ENCODE measurements around the gene TSPAN4. TPM values are rescaled to one million over a fixed set of nuclear protein-coding genes. Genes with fewer than 3 reads are reported as not detected.

Gene TSPAN4
- total and polyA plus RNA-seq, 2 of the 13 experiments (the other 11 are each of a cell fraction or from before 2014, with no cell fraction given): 31.7 to 68.3 TPM

DNA sequence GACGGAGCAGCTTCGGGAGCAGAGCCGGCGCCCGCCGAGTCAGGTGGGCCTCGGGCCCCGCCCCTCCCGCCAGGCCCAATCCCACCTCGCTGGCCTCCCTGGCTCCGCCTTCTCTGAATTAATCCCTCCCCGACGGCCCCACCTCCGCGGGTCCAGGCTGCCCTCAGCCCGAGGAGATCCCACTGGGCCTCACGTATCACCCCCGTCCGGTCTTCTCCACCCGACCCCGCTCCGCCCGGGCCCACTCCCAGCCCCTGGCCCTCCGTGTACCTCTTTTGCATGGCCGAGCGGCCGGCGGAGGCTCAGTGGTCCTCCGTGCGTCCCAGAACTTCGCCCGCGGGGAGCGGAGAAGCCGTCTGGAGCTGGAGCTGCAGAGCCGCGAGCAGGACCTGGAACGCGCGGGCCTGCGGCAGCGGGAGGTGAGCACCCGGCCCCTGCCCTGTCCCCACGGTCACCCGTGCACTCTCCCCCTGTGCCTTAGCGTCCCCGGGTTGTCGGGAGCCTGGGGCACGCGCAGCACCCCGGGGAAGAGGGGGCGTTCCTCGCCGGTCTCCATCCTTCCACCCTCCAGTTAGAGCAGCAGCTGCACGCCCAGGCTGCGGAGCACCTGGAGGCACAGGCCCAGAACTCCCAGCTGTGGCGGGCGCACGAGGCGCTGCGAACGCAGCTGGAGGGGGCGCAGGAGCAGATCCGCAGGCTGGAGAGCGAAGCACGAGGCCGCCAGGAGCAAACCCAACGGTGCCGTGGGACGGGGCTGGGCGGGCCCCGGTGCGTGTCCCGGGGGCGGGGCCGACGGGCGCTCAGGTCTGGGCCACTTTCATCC lies 12.1 kb upstream of the TSPAN4 start (continued):
- TF ChIP-seq ZNF713 (CRISPR knock-in tag; IDR thresholded peaks at IDR 0.05) (0 out of 2 replicates have a peak, but pooled peaks have one; percentile 59), DMTF1 (CRISPR knock-in tag; IDR thresholded peaks at IDR 0.05) (no peak), ESRRA (CRISPR knock-in tag; IDR thresholded peaks at IDR 0.05; ENCODE audit: low read depth) (peak; percentile 5; the same call in 1 of the 2 replicates), HOXA3 (CRISPR knock-in tag; IDR thresholded peaks at IDR 0.05) (peak; percentile 12; the same call in 1 of the 2 replicates), ATF7-NPFF (CRISPR knock-in tag; IDR thresholded peaks at IDR 0.05; ENCODE audit: low read depth) (0 out of 2 replicates have a peak, but pooled peaks have one; percentile 34), ZMYM3 (CRISPR knock-in tag; IDR thresholded peaks at IDR 0.05) (no peak), RBM39 (IDR thresholded peaks at IDR 0.05; ENCODE audit: low read depth, low read length, poor library complexity, severe bottlenecking) (peak; percentile 71), MZF1 (CRISPR knock-in tag; IDR thresholded peaks at IDR 0.05; ENCODE audit: borderline replicate concordance) (no peak), ETV6 (CRISPR knock-in tag; conservative IDR thresholded peaks at IDR 0.05) (no peak), MXD4 (CRISPR knock-in tag; IDR thresholded peaks at IDR 0.05) (no peak), ZNF572 (CRISPR knock-in tag; IDR thresholded peaks at IDR 0.05) (0 out of 2 replicates have a peak, but pooled peaks have one; percentile 56), MEIS1 (CRISPR knock-in tag; IDR thresholded peaks at IDR 0.05; ENCODE audit: borderline replicate concordance) (0 out of 2 replicates have a peak, but pooled peaks have one; percentile 39), ZFX (CRISPR knock-in tag; IDR thresholded peaks at IDR 0.05; ENCODE audit: low read depth) (peak; percentile 77), SP1 (IDR thresholded peaks at IDR 0.05) (no peak), SP1 (CRISPR knock-in tag; IDR thresholded peaks at IDR 0.05) (peak; percentile 44)
- TF ChIP-seq, protein P1, sequence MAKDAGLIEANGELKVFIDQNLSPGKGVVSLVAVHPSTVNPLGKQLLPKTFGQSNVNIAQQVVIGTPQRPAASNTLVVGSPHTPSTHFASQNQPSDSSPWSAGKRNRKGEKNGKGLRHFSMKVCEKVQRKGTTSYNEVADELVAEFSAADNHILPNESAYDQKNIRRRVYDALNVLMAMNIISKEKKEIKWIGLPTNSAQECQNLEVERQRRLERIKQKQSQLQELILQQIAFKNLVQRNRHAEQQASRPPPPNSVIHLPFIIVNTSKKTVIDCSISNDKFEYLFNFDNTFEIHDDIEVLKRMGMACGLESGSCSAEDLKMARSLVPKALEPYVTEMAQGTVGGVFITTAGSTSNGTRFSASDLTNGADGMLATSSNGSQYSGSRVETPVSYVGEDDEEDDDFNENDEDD (CRISPR knock-in tag; IDR thresholded peaks at IDR 0.05; ENCODE audit: borderline replicate concordance): peak; percentile 62; the same call in 1 of the 2 replicates
- TF ChIP-seq, protein P2, sequence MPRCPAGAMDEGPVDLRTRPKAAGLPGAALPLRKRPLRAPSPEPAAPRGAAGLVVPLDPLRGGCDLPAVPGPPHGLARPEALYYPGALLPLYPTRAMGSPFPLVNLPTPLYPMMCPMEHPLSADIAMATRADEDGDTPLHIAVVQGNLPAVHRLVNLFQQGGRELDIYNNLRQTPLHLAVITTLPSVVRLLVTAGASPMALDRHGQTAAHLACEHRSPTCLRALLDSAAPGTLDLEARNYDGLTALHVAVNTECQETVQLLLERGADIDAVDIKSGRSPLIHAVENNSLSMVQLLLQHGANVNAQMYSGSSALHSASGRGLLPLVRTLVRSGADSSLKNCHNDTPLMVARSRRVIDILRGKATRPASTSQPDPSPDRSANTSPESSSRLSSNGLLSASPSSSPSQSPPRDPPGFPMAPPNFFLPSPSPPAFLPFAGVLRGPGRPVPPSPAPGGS (CRISPR knock-in tag; IDR thresholded peaks at IDR 0.05): peak; percentile 77; the same call in 1 of the 2 replicates
- TF ChIP-seq, protein P3, sequence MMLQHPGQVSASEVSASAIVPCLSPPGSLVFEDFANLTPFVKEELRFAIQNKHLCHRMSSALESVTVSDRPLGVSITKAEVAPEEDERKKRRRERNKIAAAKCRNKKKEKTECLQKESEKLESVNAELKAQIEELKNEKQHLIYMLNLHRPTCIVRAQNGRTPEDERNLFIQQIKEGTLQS (CRISPR knock-in tag; IDR thresholded peaks at IDR 0.05): 0 out of 2 replicates have a peak, but pooled peaks have one; percentile 11
- TF ChIP-seq, protein P4, sequence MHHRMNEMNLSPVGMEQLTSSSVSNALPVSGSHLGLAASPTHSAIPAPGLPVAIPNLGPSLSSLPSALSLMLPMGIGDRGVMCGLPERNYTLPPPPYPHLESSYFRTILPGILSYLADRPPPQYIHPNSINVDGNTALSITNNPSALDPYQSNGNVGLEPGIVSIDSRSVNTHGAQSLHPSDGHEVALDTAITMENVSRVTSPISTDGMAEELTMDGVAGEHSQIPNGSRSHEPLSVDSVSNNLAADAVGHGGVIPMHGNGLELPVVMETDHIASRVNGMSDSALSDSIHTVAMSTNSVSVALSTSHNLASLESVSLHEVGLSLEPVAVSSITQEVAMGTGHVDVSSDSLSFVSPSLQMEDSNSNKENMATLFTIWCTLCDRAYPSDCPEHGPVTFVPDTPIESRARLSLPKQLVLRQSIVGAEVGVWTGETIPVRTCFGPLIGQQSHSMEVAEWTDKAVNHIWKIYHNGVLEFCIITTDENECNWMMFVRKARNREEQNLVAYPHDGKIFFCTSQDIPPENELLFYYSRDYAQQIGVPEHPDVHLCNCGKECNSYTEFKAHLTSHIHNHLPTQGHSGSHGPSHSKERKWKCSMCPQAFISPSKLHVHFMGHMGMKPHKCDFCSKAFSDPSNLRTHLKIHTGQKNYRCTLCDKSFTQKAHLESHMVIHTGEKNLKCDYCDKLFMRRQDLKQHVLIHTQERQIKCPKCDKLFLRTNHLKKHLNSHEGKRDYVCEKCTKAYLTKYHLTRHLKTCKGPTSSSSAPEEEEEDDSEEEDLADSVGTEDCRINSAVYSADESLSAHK (CRISPR knock-in tag; IDR thresholded peaks at IDR 0.05; ENCODE audit: borderline replicate concordance): no peak
